T-helper 2 cell treated with Interferon-gamma antibody and Interleukin-4, amounts not matched to agents 100 ng/mL and 5 ng/mL, for 36 hours (primary cell): ENCODE measurements around the gene SLAMF9. TPM values are rescaled to one million over a fixed set of nuclear protein-coding genes. Genes with fewer than 3 reads are reported as not detected.
"Not testable (repeated sequence)": the region's sequence is repeated elsewhere in the genome, so short reads cannot be mapped to it uniquely, and the experiment has no call there.

Experiments used
- intact Hi-C: fragments of 100-400 bp; cut with micrococcal nuclease; formaldehyde crosslinking; loops from one replicate; pipeline ENCODE4 v1.15.1; 2023
- total RNA-seq: library from RNA; stranded (reverse); gene quantifications from 2 replicates; pipeline ENCODE4 v1.2.3, GENCODE V29; 2022

Gene SLAMF9
- total RNA-seq, 1 donor from 2014 or later: not detected

GRCh38 chr1:159904036-159904435 lies 50.0 kb downstream of the SLAMF9 start:
- intact Hi-C loops: not testable (repeated sequence)

GRCh38 chr1:159902541-159902940 lies 51.5 kb downstream of the SLAMF9 start:
- intact Hi-C loops: no loop called here

Other genes starting within 250 kb of the SLAMF9 start
- gene CRP, start 239.6 kb downstream of the SLAMF9 start, total RNA-seq: not detected in 2 replicates
- 20.9 and 22.6 TPM in 2 replicates for gene DUSP23, start 173.3 kb downstream of the SLAMF9 start, total RNA-seq
- 0.25 TPM in 1 of 2 replicates, not detected in the other for gene FCRL6, start 151.9 kb downstream of the SLAMF9 start, total RNA-seq
- 0.68 and 1.1 TPM in 2 replicates for gene SLAMF8, start 127.4 kb downstream of the SLAMF9 start, total RNA-seq
- gene VSIG8, start 91.6 kb downstream of the SLAMF9 start, total RNA-seq: not detected in 2 replicates
- 0.57 and 0.98 TPM in 2 replicates for gene CFAP45, start 54.1 kb downstream of the SLAMF9 start, total RNA-seq
- gene TAGLN2, start 28.7 kb downstream of the SLAMF9 start, total RNA-seq: 542 and 547 TPM in 2 replicates
- gene IGSF9, start 8.6 kb downstream of the SLAMF9 start, total RNA-seq: 0.09 TPM in 1 of 2 replicates, not detected in the other
- gene PIGM, start 77.8 kb upstream of the SLAMF9 start, total RNA-seq: 7.5 and 7.7 TPM in 2 replicates
- not detected in 2 replicates for gene KCNJ10, start 115.9 kb upstream of the SLAMF9 start, total RNA-seq
- not detected in 2 replicates for gene KCNJ9, start 127.3 kb upstream of the SLAMF9 start, total RNA-seq
- 37.2 and 39.4 TPM in 2 replicates for gene IGSF8, start 144.4 kb upstream of the SLAMF9 start, total RNA-seq
- gene ATP1A2, start 161.5 kb upstream of the SLAMF9 start, total RNA-seq: not detected in 2 replicates
- gene ATP1A4, start 197.4 kb upstream of the SLAMF9 start, total RNA-seq: not detected in 2 replicates
- gene CASQ1, start 236.3 kb upstream of the SLAMF9 start, total RNA-seq: 0.11 TPM in 1 of 2 replicates, not detected in the other